Middle frontal gyrus (tissue), 1 donor: ENCODE measurements around the gene MBNL2.
"Not testable (repeated sequence)": the region's sequence is repeated elsewhere in the genome, so short reads cannot be mapped to it uniquely, and the experiment has no call there.

ENCODE experiments used
- DNase-seq: peaks from one replicate; pipeline ENCODE4 v3.0.0-alpha.2; 2015; ENCODE audit warnings: low spot score; ENCODE audit errors: extremely low spot score

The MBNL2 gene

GRCh38 chr13:97221989-97222700 is at the start of gene MBNL2:
TSS of gene MBNL2 (plus strand) at chr13:97222333. CDS start at chr13:97276236, 53,903 bp downstream.
- DNase-seq, result peak; percentile 91

- DNase-seq, result no peak
These were observed 47.5 kb upstream of the MBNL2 start for GRCh38 chr13:97174638-97175037.

- no peak for DNase-seq
These were observed 47.1 kb upstream of the MBNL2 start for GRCh38 chr13:97175041-97175440.

- no peak for DNase-seq
These were observed 42.6 kb upstream of the MBNL2 start for GRCh38 chr13:97179501-97179900.

- no peak for DNase-seq
These were observed 39.8 kb upstream of the MBNL2 start for GRCh38 chr13:97182111-97182890.

GRCh38 chr13:97185291-97185690 is 36.8 kb upstream of the MBNL2 start:
- no peak for DNase-seq

- no peak for DNase-seq
These were observed 36.4 kb upstream of the MBNL2 start for GRCh38 chr13:97185751-97186150.

GRCh38 chr13:97188207-97188606 is 33.9 kb upstream of the MBNL2 start:
- no peak for DNase-seq

GRCh38 chr13:97189928-97190327 is 32.2 kb upstream of the MBNL2 start:
- DNase-seq, result no peak

GRCh38 chr13:97191142-97191541 is 31.0 kb upstream of the MBNL2 start:
- DNase-seq, result no peak

- DNase-seq, result no peak
These were observed 30.5 kb upstream of the MBNL2 start for GRCh38 chr13:97191615-97192014.

GRCh38 chr13:97192166-97192565 is 30.0 kb upstream of the MBNL2 start:
- no peak for DNase-seq

GRCh38 chr13:97193577-97193976 is 28.6 kb upstream of the MBNL2 start:
- no peak for DNase-seq

- DNase-seq, result no peak
These were observed 27.7 kb upstream of the MBNL2 start for GRCh38 chr13:97194479-97194878.

- DNase-seq, result no peak
These were observed 25.8 kb upstream of the MBNL2 start for GRCh38 chr13:97196340-97196739.

GRCh38 chr13:97198753-97199152 is 23.4 kb upstream of the MBNL2 start:
- no peak for DNase-seq

GRCh38 chr13:97199451-97199850 is 22.7 kb upstream of the MBNL2 start:
- no peak for DNase-seq

- no peak for DNase-seq
These were observed 21.8 kb upstream of the MBNL2 start for GRCh38 chr13:97200081-97200942.

- DNase-seq, result no peak
These were observed 19.4 kb upstream of the MBNL2 start for GRCh38 chr13:97202761-97203160.

GRCh38 chr13:97205465-97205864 is 16.7 kb upstream of the MBNL2 start:
- DNase-seq, result no peak

- DNase-seq, result no peak
These were observed 16.2 kb upstream of the MBNL2 start for GRCh38 chr13:97205982-97206381.

- DNase-seq, result not testable (repeated sequence)
These were observed 14.9 kb upstream of the MBNL2 start for GRCh38 chr13:97207252-97207651.
